Stimulated activated CD4-positive, alpha-beta T cell treated with anti-CD3 and anti-CD28 coated beads, Interleukin-1b, Interleukin-23, amount 100 ng/mL, for 24 hours (primary cell): ENCODE data around the gene PHF3.
"Not testable (repeated sequence)": the region's sequence is repeated elsewhere in the genome, so short reads cannot be mapped to it uniquely, and the experiment has no call there.

ENCODE experiments used
- DNase-seq, 4 experiments: peaks; one replicate each; pipeline ENCODE4 v3.0.0-alpha.2; 2020; ENCODE audit warnings: low read depth in 4 of 4, low spot score in 1 of 4

PHF3 gene

DNA sequence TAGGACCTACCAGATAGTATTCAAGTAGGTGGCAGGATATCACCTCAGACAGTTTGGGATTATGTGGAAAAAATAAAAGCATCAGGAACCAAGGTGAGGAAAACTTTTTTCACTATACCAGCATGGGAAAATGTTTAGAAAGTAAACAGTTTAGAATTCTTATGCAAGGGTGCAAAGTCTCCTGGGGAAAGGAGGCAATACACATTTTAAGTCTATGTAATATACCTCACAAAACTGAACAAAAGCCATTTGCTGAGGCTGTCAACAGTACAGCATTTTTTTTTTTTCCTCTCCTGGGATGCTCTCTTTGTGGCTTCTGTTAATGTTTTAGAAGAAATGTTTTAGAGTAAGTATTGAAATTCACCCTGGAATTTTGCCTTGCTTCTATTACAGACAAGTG is 73.5 kb downstream of the PHF3 start:
- DNase-seq: no peak

DNA sequence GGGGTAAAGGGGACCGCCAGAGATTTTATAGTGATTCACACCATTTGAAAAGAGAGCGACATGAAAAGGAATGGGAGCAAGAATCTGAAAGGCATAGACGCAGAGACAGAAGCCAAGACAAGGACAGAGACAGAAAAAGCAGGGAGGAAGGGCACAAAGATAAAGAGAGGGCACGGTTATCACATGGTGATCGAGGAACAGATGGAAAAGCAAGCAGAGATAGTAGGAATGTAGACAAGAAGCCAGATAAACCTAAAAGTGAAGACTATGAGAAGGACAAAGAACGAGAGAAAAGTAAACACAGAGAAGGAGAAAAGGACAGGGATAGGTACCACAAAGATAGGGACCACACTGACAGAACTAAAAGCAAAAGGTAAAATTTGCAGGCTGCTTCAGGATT is 77.7 kb downstream of the PHF3 start:
- DNase-seq: no peak

DNA sequence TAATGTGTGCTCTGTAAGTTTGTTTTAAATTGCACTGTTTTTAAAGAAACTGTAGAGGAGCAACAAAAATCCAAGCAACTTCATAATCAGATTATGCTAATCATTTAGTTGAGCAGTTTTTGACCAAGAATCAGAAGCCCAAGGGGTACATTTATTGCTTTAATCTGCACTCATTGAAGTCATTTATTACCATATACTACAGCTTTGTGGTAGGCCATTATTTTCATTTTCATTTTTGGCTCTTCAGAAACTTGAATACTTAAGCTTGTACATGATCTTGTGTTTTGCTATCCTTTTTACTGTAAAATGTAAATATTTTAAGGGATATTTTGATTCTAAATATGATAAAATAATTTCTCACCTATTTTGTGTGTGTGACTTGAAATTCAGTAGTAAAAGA is 78.5 kb downstream of the PHF3 start:
- DNase-seq: no peak

DNA sequence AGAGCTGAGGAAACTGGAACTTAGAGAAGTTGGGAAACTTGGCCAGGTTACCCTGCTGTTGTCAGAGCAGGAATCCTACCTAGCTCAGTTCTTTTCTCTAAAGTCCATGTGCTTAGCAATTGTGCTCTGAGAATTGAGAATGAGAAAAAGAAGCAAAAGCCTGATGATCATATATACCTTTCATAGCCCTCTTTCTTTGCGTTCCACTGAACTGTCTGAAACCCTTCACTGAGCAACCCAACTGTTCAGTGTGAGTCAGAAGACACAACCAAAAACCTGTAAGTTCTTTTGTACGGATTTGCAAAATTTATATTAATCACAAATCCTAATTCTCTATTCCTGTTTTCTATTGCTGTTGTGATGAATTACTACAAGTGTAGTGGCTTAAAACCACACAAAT is 80.6 kb downstream of the PHF3 start:
- no peak for DNase-seq

DNA sequence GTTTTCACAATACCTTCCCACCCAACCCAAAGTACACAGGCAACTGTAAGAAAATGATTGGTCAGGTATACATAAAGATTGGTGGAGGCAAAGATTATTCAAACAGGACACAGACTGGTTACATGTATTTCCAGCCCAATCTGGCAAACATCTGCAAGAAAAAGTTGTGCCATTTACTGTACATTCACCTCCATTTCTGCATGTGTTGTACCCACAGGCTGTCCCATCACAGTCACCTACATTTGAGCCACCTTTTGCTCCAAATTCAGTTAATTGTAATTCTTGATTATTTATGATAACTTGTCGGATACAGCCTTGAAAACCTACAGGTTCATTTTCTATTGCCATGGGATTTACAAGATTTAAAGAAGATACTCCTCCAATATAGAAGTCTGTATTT is 85.6 kb downstream of the PHF3 start:
- no peak for DNase-seq

DNA sequence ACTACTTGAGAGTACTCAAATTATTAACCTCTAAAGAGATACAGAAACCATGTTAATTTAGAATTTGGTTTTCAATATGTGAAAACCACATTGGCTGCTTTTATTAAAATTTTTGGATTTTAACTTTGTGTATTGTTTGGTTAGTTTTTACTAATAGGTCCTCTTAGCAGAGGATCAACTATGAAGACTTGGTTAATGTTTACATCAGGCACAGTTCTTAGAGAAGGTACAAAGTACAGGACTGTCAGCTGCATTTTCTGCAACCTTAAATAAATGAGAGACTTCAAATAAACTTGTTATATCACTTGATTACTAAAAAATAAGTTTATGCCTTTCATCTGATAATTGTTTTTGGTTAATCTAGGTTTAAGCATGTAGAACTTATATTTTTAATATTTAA is 89.1 kb downstream of the PHF3 start:
- DNase-seq: no peak

DNA sequence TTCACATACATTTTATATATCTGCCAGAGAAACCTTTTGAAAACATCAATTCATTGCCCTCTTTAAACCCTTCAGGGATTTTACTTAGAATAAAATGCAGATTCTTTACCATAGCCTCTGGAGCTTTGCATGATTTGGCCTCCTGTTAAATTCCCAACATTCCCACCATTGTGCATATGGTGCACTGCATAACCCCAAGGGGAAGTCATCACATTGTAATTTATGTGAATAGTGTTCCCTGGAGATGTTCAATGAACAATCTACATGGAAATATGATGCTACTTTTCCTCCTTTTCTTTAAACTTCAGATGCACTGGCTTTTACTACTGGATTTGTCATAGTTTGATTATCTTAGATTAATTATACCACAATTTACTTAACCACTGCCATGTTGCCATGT is 94.7 kb downstream of the PHF3 start:
- DNase-seq: no peak

DNA sequence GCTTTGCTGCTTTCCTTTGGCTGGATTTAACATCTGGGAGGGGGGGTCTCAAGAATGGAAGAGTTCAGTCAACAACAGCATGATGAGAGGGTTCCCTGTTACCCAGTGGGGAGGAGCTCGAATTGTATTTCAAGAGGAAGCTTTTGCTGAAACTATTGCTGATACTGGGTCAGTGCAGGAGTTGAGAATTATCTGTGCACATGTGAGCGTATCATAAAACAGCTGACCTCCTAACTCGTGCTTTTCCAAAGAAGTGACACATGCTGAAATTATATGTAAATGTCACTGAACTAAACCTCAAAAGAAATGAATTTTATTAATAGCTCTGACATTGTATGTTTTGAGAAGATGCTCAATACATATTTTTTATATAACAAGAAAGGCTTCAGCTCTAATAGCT is 96.3 kb downstream of the PHF3 start:
- DNase-seq: no peak

DNA sequence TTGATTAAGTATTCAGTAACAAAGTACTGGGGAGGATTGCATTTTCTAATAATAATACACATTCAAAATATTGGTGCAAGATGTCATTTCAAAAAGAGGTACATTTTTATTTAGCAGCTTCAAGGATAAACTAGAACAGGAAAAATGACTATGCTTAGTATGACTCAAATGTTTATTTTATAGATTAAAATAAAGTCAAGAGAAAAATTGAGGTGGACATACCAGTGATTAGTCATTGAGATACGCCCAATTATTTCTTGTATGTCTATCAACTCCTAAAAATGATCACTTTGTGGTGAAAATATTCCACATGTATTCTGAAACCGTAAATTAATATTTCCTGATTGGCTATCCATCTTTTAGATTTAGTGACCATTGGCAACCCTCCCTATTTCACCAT is 96.7 kb downstream of the PHF3 start:
- no peak for DNase-seq

DNA sequence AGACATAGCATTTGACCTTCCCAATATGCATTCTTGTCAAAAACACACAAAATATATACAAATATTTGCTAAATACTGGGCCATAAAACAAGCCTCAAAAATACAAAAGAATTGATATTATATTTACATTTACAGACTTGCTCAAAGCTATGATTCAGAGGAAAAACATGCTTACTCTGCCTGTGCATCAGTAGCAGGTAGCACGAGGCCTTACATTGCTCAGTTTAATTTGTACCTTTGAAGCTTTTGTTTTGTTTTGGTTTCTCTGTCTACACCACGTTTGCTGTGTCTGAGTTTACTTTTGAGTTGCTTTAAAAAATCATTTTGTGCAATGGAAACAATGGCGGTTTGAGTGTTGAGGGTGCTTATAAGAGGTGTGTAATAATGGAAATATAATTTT is 99.3 kb downstream of the PHF3 start:
- DNase-seq: no peak

DNA sequence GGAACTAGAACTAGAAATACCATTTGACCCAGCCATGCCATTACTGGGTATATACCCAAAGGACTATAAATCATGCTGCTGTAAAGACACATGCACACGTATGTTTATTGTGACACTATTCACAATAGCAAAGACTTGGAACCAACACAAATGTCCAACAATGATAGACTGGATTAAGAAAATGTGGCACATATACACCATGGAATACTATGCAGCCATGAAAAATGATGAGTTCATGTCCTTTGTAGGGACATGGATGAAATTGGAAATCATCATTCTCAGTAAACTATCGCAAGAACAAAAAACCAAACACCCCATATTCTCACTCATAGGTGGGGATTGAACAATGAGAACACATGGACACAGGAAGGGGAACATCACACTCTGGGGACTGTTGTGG is 102.6 kb downstream of the PHF3 start:
- not testable (repeated sequence) for DNase-seq

DNA sequence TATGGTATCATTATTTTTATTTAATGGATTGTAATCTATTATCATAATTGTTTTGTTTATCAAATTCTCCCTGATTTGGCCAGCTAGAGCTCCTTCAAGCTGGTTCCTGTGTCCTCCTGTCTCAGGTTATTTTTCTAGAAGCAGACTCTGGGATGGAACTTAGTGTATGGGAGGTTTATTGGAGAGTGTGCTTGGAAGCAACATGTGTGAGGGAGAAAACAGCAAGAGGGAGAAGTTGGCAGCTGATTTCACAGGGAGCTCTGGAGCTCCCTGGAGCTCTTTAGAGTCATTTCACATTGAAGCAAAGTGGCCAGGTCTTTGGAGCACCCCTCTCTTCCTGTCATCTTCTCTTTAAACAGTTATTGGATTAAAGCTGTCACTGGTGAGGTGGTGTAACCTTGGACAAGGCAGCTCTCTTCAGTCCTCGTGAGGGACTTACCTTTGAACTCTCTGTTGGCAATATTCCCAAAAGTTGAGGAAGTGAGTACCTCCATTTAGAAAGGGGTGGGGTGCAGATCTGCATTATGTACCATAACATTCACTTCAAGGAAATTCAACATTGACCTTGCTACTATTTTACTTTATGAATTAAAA is 103.6 kb downstream of the PHF3 start:
- no peak for DNase-seq

DNA sequence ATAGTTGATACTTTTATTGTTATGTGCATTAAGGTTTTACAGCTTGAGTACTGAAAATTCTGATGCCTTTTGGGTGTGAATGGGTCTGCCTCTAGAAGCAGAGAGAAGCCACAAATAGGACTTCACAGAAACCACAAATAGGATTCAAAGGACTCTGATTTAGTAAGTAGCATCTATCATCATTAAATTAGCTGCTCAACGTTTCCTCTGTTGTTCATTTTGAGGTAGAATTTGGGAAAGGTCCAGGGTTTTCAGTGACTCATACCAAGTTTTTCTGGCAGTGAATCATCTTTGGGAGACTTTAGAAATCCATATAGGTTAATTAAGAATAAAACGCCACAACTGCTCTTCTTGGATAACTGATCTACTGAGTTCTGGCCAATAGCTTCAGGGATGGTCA is 105.1 kb downstream of the PHF3 start:
- no peak for DNase-seq

DNA sequence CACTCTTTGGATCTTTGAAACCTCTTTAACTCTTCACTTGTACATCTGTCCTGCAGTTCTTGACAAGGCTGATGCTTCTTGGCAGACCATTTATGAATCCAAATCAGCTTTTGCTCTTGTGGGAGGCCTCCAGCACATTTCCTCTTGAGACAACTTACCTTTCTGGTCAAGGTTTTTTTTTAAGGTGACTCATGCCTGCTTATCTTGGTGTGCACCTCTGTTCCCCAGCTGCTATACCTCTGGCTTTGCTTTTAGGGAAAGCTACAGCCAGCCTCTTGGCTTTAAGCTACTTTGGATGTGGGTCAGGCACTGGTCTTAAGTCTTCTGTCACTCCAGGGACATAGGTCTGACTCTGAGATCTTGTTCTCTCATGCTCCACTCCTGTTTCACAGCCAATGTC is 106.5 kb downstream of the PHF3 start:
- DNase-seq: no peak

DNA sequence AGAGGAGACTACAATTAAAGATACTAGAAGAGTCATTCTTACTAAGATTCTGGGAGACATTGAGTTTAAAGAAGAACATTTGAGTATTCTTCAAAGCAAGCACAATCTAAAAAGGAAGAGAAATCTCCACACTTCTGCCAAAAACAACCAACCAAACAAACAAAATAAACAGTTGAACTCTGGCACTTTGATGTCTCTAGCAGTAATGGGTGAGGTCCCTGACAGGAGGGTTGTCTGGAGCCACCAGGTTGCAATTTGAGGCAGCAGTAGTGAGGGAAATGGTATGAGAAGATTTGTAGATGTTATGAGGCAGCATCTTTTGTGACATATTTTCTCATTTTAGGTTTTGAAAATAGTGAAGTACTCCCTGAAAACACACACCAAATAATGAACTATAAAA is 108.1 kb downstream of the PHF3 start:
- no peak for DNase-seq

DNA sequence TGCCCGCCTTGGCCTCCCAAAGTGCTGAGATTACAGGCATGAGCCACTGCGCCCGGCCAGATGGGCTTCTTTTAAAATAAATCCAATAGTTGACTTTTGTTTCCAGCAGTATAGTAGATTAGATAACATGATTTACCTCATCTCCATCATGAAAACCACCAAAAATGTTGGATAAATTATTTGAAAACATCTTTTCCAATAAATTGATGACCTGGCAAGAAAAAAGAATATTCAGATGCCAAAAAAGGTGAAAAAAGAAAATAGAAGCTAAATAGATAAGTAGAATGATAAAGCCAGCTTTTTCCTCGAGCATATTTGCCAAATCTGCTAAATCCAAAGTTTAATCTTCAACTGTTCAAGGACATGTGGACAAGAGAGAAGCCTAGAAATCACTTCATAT is 109.2 kb downstream of the PHF3 start:
- no peak for DNase-seq

DNA sequence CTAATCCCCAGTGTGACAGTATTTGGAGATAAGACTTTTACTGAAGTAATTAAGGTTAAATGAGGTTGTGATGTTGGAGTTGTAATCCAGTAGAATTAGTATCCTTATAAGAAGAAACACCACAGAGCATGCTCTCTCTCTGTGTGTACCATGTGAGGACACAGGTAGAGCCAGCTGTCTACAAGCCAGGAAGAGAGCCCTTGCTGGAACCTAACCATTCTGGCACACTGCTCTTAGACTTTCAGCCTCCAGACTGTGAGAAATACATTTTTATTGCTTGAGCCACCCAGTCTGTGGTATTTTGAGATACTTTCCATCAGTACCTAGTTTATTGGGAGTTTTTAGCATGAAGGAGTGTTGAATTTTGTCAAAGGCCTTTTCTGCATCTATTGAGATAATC is 110.2 kb downstream of the PHF3 start:
- no peak for DNase-seq

DNA sequence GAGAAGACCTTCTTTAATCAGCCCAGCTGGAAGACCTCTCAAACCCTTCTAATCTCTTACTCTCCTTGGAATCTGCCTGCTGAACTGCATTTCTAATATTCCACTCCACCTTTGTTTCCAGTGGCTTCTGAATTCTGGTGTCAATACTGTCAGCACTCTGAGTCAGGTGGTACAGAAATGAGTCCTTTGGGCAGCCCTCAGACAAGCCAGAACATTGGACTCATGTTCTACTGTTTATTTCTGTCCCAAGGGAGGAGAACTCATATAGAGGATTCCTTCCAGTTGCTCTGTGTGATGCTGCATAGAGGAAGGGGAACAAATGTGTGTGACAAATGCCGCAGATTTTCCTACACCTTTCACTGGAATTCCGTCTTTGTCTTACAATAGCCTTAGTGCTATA is 114.8 kb downstream of the PHF3 start:
- no peak for DNase-seq

DNA sequence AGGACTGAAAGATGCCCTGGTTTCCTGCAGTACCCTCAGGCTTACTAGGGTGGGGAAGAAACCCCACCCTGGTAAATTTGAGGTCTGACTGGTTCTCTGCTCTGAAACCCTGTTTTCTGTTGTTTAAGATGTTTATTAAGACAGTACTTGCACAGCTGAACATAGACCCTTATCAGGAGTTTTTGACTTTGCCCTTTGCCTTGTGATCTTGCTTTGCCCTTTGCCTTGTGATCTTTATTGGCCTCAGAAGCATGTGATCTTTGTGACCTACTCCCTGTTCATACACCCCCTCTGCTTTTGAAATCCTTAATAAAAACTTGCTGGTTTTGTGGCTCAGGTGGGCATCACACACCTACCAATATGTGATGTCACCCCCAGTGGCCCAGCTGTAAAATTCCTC is 121.7 kb downstream of the PHF3 start:
- not testable (repeated sequence) for DNase-seq

DNA sequence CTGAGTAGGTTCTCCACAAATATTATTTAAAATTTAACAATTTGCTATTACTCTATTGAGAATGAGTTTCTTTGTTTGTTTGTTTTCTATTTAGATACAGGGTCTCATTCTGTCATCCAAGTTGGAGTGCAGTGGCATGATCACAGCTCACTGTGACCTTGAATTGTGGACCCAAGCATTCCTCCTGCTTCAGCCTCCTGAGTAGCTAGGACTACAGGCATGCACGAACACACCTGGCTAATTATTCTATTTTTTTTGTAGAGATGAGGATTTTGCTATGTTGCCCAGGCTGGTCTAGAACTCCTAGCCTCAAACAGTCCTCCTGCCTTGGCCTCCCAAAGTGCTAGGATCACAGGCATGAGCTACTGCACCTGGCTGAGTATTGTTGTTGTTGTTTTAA is 122.2 kb downstream of the PHF3 start:
- DNase-seq: no peak

DNA sequence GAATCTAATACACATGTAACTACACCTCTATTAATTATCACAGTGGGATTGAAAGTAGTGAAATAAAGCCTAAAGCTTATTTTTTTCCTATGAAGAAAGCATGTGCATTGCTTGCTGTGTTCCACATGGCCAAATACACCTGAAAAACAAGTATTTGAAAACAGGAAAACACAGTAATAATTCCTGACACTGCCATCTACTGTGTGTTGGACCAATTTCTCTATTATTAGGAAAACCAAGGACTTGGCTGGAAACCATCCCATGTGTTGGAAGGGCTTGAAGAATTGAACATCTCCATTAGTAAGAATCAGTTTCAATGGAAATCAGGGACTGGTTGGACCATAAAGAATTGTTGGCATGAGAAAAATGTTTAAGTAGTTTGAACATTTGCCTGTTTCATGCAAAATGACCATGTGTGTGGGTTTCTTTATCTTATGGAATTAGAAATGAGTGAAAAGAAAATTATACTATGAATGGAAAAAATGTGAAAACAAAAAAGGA is 124.1 kb downstream of the PHF3 start:
- DNase-seq: no peak

DNA sequence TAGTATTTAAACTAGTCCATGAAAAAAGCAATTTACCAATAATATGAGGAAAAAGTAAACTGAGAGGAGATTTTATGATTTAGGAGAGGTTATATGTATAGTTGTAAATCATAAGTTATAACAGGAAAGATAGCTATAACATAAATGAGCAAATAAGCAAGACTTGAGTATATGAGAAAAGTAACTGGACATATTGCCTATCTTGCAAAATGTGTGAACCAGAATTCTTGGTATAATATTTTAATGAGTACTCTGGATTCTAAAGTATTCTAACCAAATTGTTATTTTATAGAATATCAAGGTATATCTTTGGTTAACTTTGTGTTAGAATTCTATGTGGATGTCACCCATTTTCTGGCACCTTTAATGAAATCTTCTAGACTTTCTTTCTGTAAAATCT is 124.6 kb downstream of the PHF3 start:
- DNase-seq: no peak

DNA sequence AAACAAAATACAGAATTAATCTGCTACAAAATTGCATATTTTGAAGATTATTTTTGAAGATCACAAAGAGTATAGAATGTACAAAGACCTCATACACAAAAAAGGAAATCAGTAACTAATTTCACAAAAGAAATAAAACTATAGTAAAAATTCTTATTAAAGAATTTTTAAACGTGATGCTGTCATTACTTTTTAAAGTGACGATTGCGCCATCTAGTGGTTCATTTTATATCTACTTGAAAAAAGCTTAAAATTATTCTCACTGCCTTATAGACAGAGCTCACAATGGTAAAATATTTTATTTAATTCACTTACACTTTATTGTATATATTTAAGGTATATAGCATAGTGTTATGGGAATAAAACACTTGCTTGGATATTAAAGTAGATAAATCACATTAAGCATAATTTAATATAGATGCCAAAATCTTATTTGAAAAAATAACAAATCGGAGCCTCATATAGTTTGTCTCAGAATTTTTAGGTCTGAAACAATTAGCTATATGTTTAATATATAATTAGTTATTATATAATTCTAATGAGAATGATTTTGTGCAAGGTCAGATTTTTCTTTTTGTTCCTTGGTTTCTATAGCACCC is 128.8 kb downstream of the PHF3 start:
- no peak for DNase-seq
